GM12801 (cell line): ENCODE results near the gene MADCAM1.

Experiments
- TF ChIP-seq, protein P1 (sequence below): IDR thresholded peaks from one replicate; pipeline ENCODE4 v1.5.1; 2011; ENCODE audit warnings: control low read depth; ENCODE audit not compliant: insufficient read length; ENCODE audit errors: extremely low read depth

The MADCAM1 gene

GRCh38 chr19:543910-544608 lies 47.8 kb downstream of the MADCAM1 start, which contains the start of gene GZMM:
Gene GZMM, plus strand, starts transcription at chr19:544053. Its CDS starts 19 bp downstream, at chr19:544072.
- TF ChIP-seq, protein P1, sequence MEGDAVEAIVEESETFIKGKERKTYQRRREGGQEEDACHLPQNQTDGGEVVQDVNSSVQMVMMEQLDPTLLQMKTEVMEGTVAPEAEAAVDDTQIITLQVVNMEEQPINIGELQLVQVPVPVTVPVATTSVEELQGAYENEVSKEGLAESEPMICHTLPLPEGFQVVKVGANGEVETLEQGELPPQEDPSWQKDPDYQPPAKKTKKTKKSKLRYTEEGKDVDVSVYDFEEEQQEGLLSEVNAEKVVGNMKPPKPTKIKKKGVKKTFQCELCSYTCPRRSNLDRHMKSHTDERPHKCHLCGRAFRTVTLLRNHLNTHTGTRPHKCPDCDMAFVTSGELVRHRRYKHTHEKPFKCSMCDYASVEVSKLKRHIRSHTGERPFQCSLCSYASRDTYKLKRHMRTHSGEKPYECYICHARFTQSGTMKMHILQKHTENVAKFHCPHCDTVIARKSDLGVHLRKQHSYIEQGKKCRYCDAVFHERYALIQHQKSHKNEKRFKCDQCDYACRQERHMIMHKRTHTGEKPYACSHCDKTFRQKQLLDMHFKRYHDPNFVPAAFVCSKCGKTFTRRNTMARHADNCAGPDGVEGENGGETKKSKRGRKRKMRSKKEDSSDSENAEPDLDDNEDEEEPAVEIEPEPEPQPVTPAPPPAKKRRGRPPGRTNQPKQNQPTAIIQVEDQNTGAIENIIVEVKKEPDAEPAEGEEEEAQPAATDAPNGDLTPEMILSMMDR: no peak

DNA sequence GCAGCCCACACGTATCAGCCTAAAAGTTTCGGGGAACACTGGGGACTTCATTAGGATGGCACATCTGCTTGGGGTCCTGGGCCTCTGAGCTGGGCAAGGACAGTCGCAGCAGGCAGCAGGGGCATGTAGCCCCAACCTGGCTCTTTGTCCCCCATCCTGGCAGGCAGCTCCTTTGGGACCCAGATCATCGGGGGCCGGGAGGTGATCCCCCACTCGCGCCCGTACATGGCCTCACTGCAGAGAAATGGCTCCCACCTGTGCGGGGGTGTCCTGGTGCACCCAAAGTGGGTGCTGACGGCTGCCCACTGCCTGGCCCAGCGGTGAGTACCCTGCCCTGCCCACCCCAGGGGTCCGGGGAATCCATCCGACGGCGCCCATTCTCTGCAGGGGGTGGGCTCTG lies 50.8 kb downstream of the MADCAM1 start:
- TF ChIP-seq, protein P1: no peak

DNA sequence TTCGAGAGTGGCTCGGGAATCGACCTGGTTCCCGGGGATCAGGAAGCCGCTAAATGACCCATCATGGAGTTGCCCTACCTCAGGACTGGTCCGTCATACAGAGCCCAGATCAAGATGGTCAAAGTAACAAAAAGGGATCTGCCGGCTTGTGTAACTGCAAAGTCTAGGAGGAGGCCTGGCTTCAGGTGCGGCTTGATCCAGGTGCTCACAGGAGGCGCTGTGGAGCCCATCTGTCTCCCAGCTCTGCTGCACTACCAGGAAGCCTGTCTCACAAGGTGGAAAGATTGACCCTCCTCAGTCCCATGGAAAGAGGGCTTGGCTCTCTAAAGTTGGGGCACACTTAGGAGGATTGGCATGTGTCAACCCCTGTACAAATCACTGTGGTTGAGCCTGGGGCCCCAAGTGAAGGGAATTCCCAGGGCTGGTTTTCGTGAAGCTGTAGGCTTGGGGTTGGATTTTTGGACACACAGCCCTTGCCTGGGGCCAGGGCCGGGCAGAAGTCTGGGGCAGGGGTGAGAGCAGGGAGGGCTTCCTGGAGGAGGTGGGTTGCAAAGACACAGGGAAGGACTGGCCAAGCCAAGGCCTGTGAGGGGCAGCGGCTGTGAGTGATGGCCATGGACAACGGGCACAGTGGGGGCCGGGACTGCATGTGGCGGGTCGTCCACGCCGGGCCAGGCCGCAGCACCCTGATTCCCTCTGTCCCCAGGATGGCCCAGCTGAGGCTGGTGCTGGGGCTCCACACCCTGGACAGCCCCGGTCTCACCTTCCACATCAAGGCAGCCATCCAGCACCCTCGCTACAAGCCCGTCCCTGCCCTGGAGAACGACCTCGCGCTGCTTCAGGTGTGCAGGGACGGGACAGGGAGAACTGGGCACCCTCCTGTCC lies 51.8 kb downstream of the MADCAM1 start:
- TF ChIP-seq, protein P1: no peak

GRCh38 chr19:548886-549830 lies 52.9 kb downstream of the MADCAM1 start:
- TF ChIP-seq, protein P1: no peak

DNA sequence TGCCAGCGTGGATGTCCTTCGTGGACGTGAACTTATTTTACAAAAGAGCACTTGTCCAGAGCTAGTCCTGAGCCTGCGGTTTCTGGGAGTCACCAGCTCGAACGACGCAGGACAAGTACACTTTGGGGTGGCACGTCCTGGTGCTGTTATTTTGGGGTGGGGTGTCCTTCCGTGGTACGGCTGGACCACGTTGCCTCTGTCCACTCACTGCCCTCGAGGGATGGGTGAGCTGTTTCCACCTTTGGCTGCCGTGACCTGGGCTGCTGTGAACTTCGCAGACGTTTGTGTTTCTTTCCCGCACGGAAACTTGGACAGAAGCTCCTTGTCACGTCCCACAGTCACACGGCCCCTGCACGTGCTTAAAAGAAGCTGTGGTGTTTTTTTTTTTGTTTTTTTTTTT lies 58.5 kb downstream of the MADCAM1 start:
- TF ChIP-seq, protein P1: no peak
